Transverse colon (tissue), 4 donors: ENCODE measurements around the gene MYL4. TPM values are rescaled to one million over a fixed set of nuclear protein-coding genes. Genes with fewer than 3 reads are reported as not detected.

Source experiments
- DNase-seq: peaks from one replicate; pipeline ENCODE4 v3.0.0-alpha.2; 2019
- H3K27ac ChIP-seq, 4 donors: fragments of 200-600 bp; sonication (generic); 2 replicates each; pipeline ENCODE4 v1.5.1; 2016 to 2018; ENCODE audit warnings: inconsistent platforms in 4 of 4
- H3K27me3 ChIP-seq: fragments of 200-600 bp; sonication (generic); 2 replicates; pipeline ENCODE4 v1.5.1; 2017; ENCODE audit warnings: inconsistent platforms
- H3K36me3 ChIP-seq, 4 donors: fragments of 200-600 bp; sonication (generic); 2 replicates each; pipeline ENCODE4 v1.5.1; 2017 to 2019; ENCODE audit warnings: inconsistent platforms in 4 of 4
- H3K4me1 ChIP-seq, 4 donors: fragments of 200-600 bp; sonication (generic); 2 replicates each; pipeline ENCODE4 v1.5.1; 2017 to 2020; ENCODE audit warnings: inconsistent platforms in 4 of 4
- H3K4me3 ChIP-seq, 4 donors: fragments of 200-600 bp; sonication (generic); 1 replicate in 1 of 4; 2 replicates in 3 of 4; pipeline versions ENCODE4 v1.5.1 to v1.6.1; 2017 to 2019; ENCODE audit warnings: inconsistent platforms in 4 of 4
- H3K9me3 ChIP-seq, 2 donors: fragments of 200-600 bp; sonication (generic); 2 replicates each; pipeline ENCODE4 v1.5.1; 2017 to 2019; ENCODE audit warnings: inconsistent platforms in 2 of 2
- EP300 ChIP-seq: sonication (generic); formaldehyde crosslinking; IDR thresholded peaks from one replicate; pipeline ENCODE4 v1.6.1; 2017; ENCODE audit warnings: antibody characterized with exemption, low read depth
- POLR2A ChIP-seq: fragments of 450-650 bp; IDR thresholded peaks from one replicate; pipeline ENCODE4 v1.6.1; 2016; ENCODE audit warnings: antibody characterized with exemption, mild to moderate bottlenecking, moderate library complexity
- POLR2AphosphoS5 ChIP-seq, 3 donors: sonication (generic); formaldehyde crosslinking; IDR thresholded peaks; one replicate each; pipeline ENCODE4 v1.6.1; 2016; ENCODE audit warnings: antibody characterized with exemption in 3 of 3
- WGBS, 2 donors: methylation state at CpG; one replicate each; pipeline ENCODE4 v1.1.5; 2018; ENCODE audit warnings: low coverage in 1 of 2; 5-methylcytosine and 5-hydroxymethylcytosine counted together
- in situ Hi-C, 4 donors: fragments of 200-750 bp; cut with MboI; loops; one replicate each; pipeline versions ENCODE4 v1.15.0 to v1.15.1; 2017; ENCODE audit warnings: low sequenced_read_pairs in 3 of 4, low pct_ligation_motif_present in 1 of 4, low pct_unique_long_range_greater_than_20kb in 1 of 4
- intact Hi-C: fragments of 100-400 bp; cut with DNase I; formaldehyde crosslinking; loops from one replicate; pipeline ENCODE4 v1.15.1; 2023; ENCODE audit warnings: low total_unique reads
- total RNA-seq, 4 donors: library from RNA; depleted of rRNA; stranded (reverse); fragments of >200 nt; gene quantifications; one replicate each; pipeline ENCODE4 v1.1.0, GENCODE V29; 2016
- TF ChIP-seq, protein P1 (sequence below), 5 experiments: fragments of 200-600 bp in 3 of 5; fragments of 450-650 bp in 2 of 5; sonication (generic) in 3 of 5; IDR thresholded peaks; 1 replicate in 2 of 5; 2 replicates in 3 of 5; pipeline ENCODE4 v1.5.1; 2016 to 2017; ENCODE audit warnings: antibody characterized with exemption in 5 of 5, inconsistent platforms in 3 of 5, mild to moderate bottlenecking in 2 of 5, moderate library complexity in 1 of 5

MYL4 gene
- total RNA-seq, 4 donors from 2014 or later = not detected

DNA sequence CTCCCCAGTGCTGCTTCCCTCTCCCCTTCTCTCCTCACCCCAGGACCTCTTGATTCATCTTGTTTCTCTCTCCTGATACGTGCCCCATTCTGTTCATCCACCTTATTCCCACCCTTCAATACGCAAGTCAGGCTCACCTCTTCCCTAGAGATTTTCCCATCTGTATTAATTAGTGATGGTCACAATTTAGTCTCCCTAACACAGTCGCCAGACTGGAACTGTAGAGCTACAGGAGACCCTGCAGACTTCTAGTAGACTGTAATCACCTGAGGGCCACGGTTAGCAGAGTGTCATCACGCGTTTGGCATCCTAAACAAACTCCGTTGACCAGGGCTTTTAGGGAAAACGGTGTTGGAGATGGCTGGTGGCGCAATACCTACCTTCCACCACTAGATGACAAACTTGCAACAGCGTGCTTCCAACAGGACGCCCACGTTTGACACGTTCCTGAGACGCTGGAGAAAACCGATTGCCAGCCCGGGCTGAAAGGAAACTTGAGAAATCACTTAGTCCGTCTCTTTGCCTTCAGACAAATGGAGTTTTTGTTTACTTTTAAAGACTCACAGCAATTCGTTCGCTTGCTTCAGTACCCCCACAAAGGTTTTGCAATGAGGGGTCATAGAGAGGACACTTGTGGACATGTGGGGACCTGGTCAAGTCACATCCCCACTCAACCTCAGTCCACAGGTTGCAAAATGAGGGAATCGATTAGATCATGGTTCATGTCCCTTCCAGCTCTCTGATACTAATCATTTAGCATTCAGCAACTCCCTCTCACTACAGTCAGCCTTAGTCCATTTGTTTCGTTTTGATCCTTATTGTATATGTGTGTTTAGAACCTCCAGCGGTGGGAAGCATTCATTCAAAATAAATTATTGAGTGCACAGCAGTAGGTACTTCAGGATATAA, 20.6 kb downstream of the MYL4 start:
- Histone ChIP-seq H3K4me3 (peak overlapping the region in 2 of 4 donors; percentile 15 to 22), H3K4me1 (peaks cover 5 to 30% (median 23%) of the 10 kb centered on the region in 4 donors), H3K36me3 (no peaks in the 10 kb centered on the region), H3K9me3 (no peaks in the 10 kb centered on the region), H3K27ac (peak overlapping the region; percentile 9 to 68 (median 40)), H3K27me3 (no peaks in the 10 kb centered on the region)
- WGBS, 2 donors = 11 to 15% methylated on average over 11 to 22 of the region's 22 CpGs
- DNase-seq = peak; percentile 88
- in situ Hi-C loops (loop anchor here (5.0 to 25.0 kb wide), 4 partner anchors 78 to 383 kb away; no protein-coding TSS in a partner anchor), intact Hi-C loops (loop anchor here (2.0 to 5.0 kb wide), 2 partner anchors 85 to 283 kb away; no protein-coding TSS in a partner anchor)
- TF ChIP-seq POLR2A (no peak), EP300 (no peak), POLR2AphosphoS5 (IDR thresholded peaks at IDR 0.05) (peak; percentile 8 to 57 (median 47))
- TF ChIP-seq, protein P1, sequence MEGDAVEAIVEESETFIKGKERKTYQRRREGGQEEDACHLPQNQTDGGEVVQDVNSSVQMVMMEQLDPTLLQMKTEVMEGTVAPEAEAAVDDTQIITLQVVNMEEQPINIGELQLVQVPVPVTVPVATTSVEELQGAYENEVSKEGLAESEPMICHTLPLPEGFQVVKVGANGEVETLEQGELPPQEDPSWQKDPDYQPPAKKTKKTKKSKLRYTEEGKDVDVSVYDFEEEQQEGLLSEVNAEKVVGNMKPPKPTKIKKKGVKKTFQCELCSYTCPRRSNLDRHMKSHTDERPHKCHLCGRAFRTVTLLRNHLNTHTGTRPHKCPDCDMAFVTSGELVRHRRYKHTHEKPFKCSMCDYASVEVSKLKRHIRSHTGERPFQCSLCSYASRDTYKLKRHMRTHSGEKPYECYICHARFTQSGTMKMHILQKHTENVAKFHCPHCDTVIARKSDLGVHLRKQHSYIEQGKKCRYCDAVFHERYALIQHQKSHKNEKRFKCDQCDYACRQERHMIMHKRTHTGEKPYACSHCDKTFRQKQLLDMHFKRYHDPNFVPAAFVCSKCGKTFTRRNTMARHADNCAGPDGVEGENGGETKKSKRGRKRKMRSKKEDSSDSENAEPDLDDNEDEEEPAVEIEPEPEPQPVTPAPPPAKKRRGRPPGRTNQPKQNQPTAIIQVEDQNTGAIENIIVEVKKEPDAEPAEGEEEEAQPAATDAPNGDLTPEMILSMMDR (IDR thresholded peaks at IDR 0.05) = peak; percentile 98 to 99 (median 98)

DNA sequence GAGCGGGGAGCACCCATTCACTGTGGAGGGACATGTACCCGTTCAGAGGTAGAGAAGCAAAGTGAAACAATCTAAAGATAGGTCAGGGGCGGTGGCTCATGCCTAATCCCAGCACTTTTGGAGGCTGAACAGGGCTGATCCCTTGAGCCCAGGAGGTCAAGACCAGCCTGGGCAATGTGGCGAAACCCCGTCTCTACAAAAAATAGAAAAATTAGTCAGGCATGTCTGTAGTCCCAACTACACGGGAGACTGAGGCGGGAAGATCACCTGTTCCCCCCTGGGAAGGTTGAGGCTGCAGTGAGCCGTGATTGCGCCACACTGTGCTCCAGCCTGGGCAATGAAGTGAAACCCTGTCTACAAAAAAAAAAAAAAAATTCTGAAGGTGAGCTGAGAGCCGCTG, 21.7 kb downstream of the MYL4 start:
- WGBS, 2 donors = 77 to 79% methylated on average over 10 of the region's 10 CpGs
- no peak for TF ChIP-seq POLR2A
- H3K27ac ChIP-seq = peak overlapping the region in 1 of 4 donors; percentile 36
- in situ Hi-C loops = loop anchor here (5.0 to 25.0 kb wide), 4 partner anchors 76 to 381 kb away; no protein-coding TSS in a partner anchor
- intact Hi-C loops = no loop called here
- H3K4me3 ChIP-seq = no peak overlapping the region
- no peaks in the 10 kb centered on the region for H3K36me3 ChIP-seq
- no peaks in the 10 kb centered on the region for H3K27me3 ChIP-seq
- no peak for DNase-seq
- H3K9me3 ChIP-seq = no peaks in the 10 kb centered on the region
- peaks cover 0 to 20% (median 15%) of the 10 kb centered on the region in 4 donors for H3K4me1 ChIP-seq

DNA sequence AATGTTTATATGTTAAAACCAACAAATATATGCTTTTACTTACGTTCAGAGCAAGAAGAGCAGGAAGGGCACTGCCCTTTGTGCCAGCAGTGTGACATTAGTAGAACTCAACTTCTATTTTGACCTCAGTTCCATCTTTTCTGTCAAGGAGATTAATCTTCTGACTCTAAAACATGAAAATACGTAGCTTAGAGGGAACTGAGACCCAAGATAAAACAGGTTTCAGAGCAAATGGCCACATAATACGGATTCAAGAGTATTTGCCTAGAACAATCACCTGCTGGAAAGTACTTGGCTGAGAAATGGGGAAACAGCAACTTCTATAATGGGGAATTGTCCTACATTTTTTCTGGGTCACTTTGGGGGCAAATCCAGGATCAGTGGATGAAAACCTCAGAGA, 22.2 kb downstream of the MYL4 start:
- WGBS, 2 donors = 82 to 85% methylated on average over 3 of the region's 3 CpGs
- intact Hi-C loops = no loop called here
- H3K27me3 ChIP-seq = no peaks in the 10 kb centered on the region
- no peak overlapping the region for H3K27ac ChIP-seq
- no peak for TF ChIP-seq POLR2AphosphoS5 (IDR thresholded peaks at IDR 0.05)
- TF ChIP-seq, protein P1 (IDR thresholded peaks at IDR 0.05) = no peak
- no peak for DNase-seq
- in situ Hi-C loops = loop anchor here (5.0 to 25.0 kb wide), 4 partner anchors 76 to 381 kb away; no protein-coding TSS in a partner anchor
- no peak overlapping the region for H3K4me3 ChIP-seq
- peaks cover 0 to 15% (median 11%) of the 10 kb centered on the region in 4 donors for H3K4me1 ChIP-seq
- no peaks in the 10 kb centered on the region for H3K36me3 ChIP-seq
- no peaks in the 10 kb centered on the region for H3K9me3 ChIP-seq

DNA sequence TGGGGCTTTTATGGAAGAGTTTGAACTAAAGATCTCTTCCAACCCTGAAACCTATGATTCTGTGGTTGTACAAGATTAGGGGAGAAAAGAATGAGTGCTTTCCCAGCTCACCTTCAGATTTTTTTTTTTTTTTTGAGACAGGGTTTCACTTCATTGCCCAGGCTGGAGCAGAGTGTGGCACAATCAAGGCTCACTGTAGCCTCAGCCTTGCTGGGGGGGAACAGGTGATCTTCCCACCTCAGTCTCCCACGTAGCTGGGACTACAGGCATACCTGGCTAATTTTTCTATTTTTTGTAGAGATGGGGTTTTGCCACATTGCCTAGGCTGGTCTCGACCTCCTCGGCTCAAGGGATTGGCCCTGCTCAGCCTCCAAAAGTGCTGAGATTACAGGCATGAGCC, 22.7 kb downstream of the MYL4 start:
- H3K27ac ChIP-seq = no peak overlapping the region
- H3K9me3 ChIP-seq = no peaks in the 10 kb centered on the region
- TF ChIP-seq POLR2AphosphoS5 (IDR thresholded peaks at IDR 0.05) (no peak), POLR2A (no peak), EP300 (no peak)
- TF ChIP-seq, protein P1 (IDR thresholded peaks at IDR 0.05) = no peak
- in situ Hi-C loops = loop anchor here (5.0 to 25.0 kb wide), 4 partner anchors 75 to 380 kb away; no protein-coding TSS in a partner anchor
- WGBS, 2 donors = 93% methylated on average over 3 of the region's 3 CpGs; no CpG with 5 or more reads in 1 of the 2 donors
- no peaks in the 10 kb centered on the region for H3K27me3 ChIP-seq
- H3K4me1 ChIP-seq = peaks cover 0 to 15% (median 10%) of the 10 kb centered on the region in 4 donors
- no peak for DNase-seq
- intact Hi-C loops = no loop called here
- H3K36me3 ChIP-seq = no peaks in the 10 kb centered on the region
- no peak overlapping the region for H3K4me3 ChIP-seq
